ENCODE results near the gene LAMA5. TPM values are rescaled to one million over a fixed set of nuclear protein-coding genes. Genes with fewer than 3 reads are reported as not detected.
A peak's percentile ranks its signal among the peaks of the same experiment; 100 is the strongest.
"Not testable (repeated sequence)": the region's sequence is repeated elsewhere in the genome, so short reads cannot be mapped to it uniquely, and the experiment has no call there.

Gene LAMA5
- total RNA-seq, 2 experiments from 2014 or later: 0.40 to 0.63 TPM

GRCh38 chr20:62381842-62382241, 14.7 kb upstream of the LAMA5 start:
- H3K27ac Mint-ChIP-seq: peak overlapping the region; percentile 45
- DNase-seq (no peak), ATAC-seq (no peak)
- peaks cover 27% of the 10 kb centered on the region for H3K4me1 Mint-ChIP-seq (ENCODE audit: low read depth)
- ChIA-PET POLR2A (no interaction called here), CTCF (interaction anchor here (0.9 to 2.3 kb wide), 4 partner anchors 80 to 414 kb away, joined by 3 to 31 read pairs (median 4); partner anchors contain the start of genes ADRM1 and MRGBP)
- peaks cover 21% of the 10 kb centered on the region for H3K36me3 Mint-ChIP-seq (ENCODE audit: low read depth)
- H3K9me3 Mint-ChIP-seq (ENCODE audit: insufficient read depth): no peaks in the 10 kb centered on the region
- H3K4me3 Mint-ChIP-seq: no peak overlapping the region
- no peaks in the 10 kb centered on the region for H3K27me3 Mint-ChIP-seq (ENCODE audit: low read depth)

GRCh38 chr20:62381202-62381797, 14.2 kb upstream of the LAMA5 start:
- CTCF ChIA-PET: interaction anchor here (1.4 kb wide), 1 partner anchor 84 kb away, joined by 4 read pairs; no protein-coding TSS in a partner anchor
- ATAC-seq (no peak), DNase-seq (no peak)
- POLR2A ChIA-PET: no interaction called here
- Mint-ChIP-seq H3K4me1 (ENCODE audit: low read depth) (peaks cover 27% of the 10 kb centered on the region), H3K9me3 (ENCODE audit: insufficient read depth) (no peaks in the 10 kb centered on the region), H3K27ac (no peak overlapping the region), H3K4me3 (no peak overlapping the region), H3K36me3 (ENCODE audit: low read depth) (peaks cover 21% of the 10 kb centered on the region), H3K27me3 (ENCODE audit: low read depth) (no peaks in the 10 kb centered on the region)

GRCh38 chr20:62378215-62378614, 11.1 kb upstream of the LAMA5 start:
- POLR2A ChIA-PET: no interaction called here
- DNase-seq (no peak), ATAC-seq (no peak)
- H3K9me3 Mint-ChIP-seq (ENCODE audit: insufficient read depth): no peaks in the 10 kb centered on the region
- no peak overlapping the region for H3K27ac Mint-ChIP-seq
- no peak overlapping the region for H3K4me3 Mint-ChIP-seq
- H3K36me3 Mint-ChIP-seq (ENCODE audit: low read depth): peaks cover 11% of the 10 kb centered on the region
- no peaks in the 10 kb centered on the region for H3K27me3 Mint-ChIP-seq (ENCODE audit: low read depth)
- CTCF ChIA-PET: no interaction called here
- H3K4me1 Mint-ChIP-seq (ENCODE audit: low read depth): peaks cover 5% of the 10 kb centered on the region

- Mint-ChIP-seq H3K36me3 (ENCODE audit: low read depth) (peaks cover 8% of the 10 kb centered on the region), H3K27ac (no peak overlapping the region), H3K27me3 (ENCODE audit: low read depth) (no peaks in the 10 kb centered on the region), H3K9me3 (ENCODE audit: insufficient read depth) (no peaks in the 10 kb centered on the region), H3K4me3 (no peak overlapping the region), H3K4me1 (ENCODE audit: low read depth) (peaks cover 2% of the 10 kb centered on the region)
- ChIA-PET CTCF (no interaction called here), POLR2A (no interaction called here)
- DNase-seq (no peak), ATAC-seq (no peak)
Observed at GRCh38 chr20:62377615-62378178, 10.6 kb upstream of the LAMA5 start.

GRCh38 chr20:62377064-62377461, 10.0 kb upstream of the LAMA5 start:
- ChIA-PET POLR2A (no interaction called here), CTCF (no interaction called here)
- no peak overlapping the region for H3K27ac Mint-ChIP-seq
- no peaks in the 10 kb centered on the region for H3K27me3 Mint-ChIP-seq (ENCODE audit: low read depth)
- H3K9me3 Mint-ChIP-seq (ENCODE audit: insufficient read depth): no peaks in the 10 kb centered on the region
- no peak for ATAC-seq
- no peaks in the 10 kb centered on the region for H3K4me1 Mint-ChIP-seq (ENCODE audit: low read depth)
- H3K4me3 Mint-ChIP-seq: no peak overlapping the region
- DNase-seq: no peak
- peaks cover 4% of the 10 kb centered on the region for H3K36me3 Mint-ChIP-seq (ENCODE audit: low read depth)

- no peak overlapping the region for H3K4me3 Mint-ChIP-seq
Observed at GRCh38 chr20:62376112-62377063, 9.3 kb upstream of the LAMA5 start.

GRCh38 chr20:62374331-62375152, 7.4 kb upstream of the LAMA5 start:
- CTCF ChIA-PET: interaction anchor here (1.2 kb wide), 1 partner anchor 73 kb away, joined by 6 read pairs; no protein-coding TSS in a partner anchor
- no peak overlapping the region for H3K27ac Mint-ChIP-seq

More at GRCh38 chr20:62376112-62377063, 9.3 kb upstream of the LAMA5 start:
- Mint-ChIP-seq H3K27ac (no peak overlapping the region), H3K4me1 (ENCODE audit: low read depth) (no peaks in the 10 kb centered on the region), H3K36me3 (ENCODE audit: low read depth) (no peaks in the 10 kb centered on the region), H3K9me3 (ENCODE audit: insufficient read depth) (no peaks in the 10 kb centered on the region), H3K27me3 (ENCODE audit: low read depth) (no peaks in the 10 kb centered on the region)
- no peak for DNase-seq
- ATAC-seq: no peak
- POLR2A ChIA-PET: no interaction called here
- CTCF ChIA-PET: interaction anchor here (1.5 kb wide), 1 partner anchor 74 kb away, joined by 6 read pairs; the partner anchor contains the start of gene ADRM1

GRCh38 chr20:62373631-62374179, 6.6 kb upstream of the LAMA5 start:
- H3K4me1 Mint-ChIP-seq (ENCODE audit: low read depth); H3K27me3 Mint-ChIP-seq (ENCODE audit: low read depth); H3K36me3 Mint-ChIP-seq (ENCODE audit: low read depth); CTCF ChIA-PET; ATAC-seq; H3K4me3 Mint-ChIP-seq; DNase-seq; H3K9me3 Mint-ChIP-seq (ENCODE audit: insufficient read depth); POLR2A ChIA-PET; H3K27ac Mint-ChIP-seq: not testable (repeated sequence)

More at GRCh38 chr20:62374331-62375152, 7.4 kb upstream of the LAMA5 start:
- no peaks in the 10 kb centered on the region for H3K9me3 Mint-ChIP-seq (ENCODE audit: insufficient read depth)
- no peaks in the 10 kb centered on the region for H3K4me1 Mint-ChIP-seq (ENCODE audit: low read depth)
- H3K36me3 Mint-ChIP-seq (ENCODE audit: low read depth): no peaks in the 10 kb centered on the region
- H3K4me3 Mint-ChIP-seq: no peak overlapping the region
- peaks cover under 1% of the 10 kb centered on the region for H3K27me3 Mint-ChIP-seq (ENCODE audit: low read depth)
- ATAC-seq: no peak
- POLR2A ChIA-PET: no interaction called here
- DNase-seq: no peak

- CTCF ChIA-PET: no interaction called here
Observed at GRCh38 chr20:62372042-62372993, 5.2 kb upstream of the LAMA5 start.

GRCh38 chr20:62371588-62372041, 4.5 kb upstream of the LAMA5 start:
- Mint-ChIP-seq H3K27me3 (ENCODE audit: low read depth) (peaks cover 11% of the 10 kb centered on the region), H3K36me3 (ENCODE audit: low read depth) (no peaks in the 10 kb centered on the region), H3K9me3 (ENCODE audit: insufficient read depth) (no peaks in the 10 kb centered on the region), H3K27ac (no peak overlapping the region), H3K4me3 (no peak overlapping the region), H3K4me1 (ENCODE audit: low read depth) (peaks cover 2% of the 10 kb centered on the region)
- ATAC-seq (no peak), DNase-seq (no peak)
- ChIA-PET CTCF (no interaction called here), POLR2A (no interaction called here)

More at GRCh38 chr20:62372042-62372993, 5.2 kb upstream of the LAMA5 start:
- H3K36me3 Mint-ChIP-seq (ENCODE audit: low read depth): no peaks in the 10 kb centered on the region
- peaks cover 2% of the 10 kb centered on the region for H3K4me1 Mint-ChIP-seq (ENCODE audit: low read depth)
- H3K4me3 Mint-ChIP-seq: no peak overlapping the region
- H3K9me3 Mint-ChIP-seq (ENCODE audit: insufficient read depth): no peaks in the 10 kb centered on the region
- peaks cover 11% of the 10 kb centered on the region for H3K27me3 Mint-ChIP-seq (ENCODE audit: low read depth)
- POLR2A ChIA-PET: no interaction called here
- H3K27ac Mint-ChIP-seq: no peak overlapping the region
- no peak for ATAC-seq
- no peak for DNase-seq

Data from activated CD8-positive, alpha-beta T cell treated with anti-CD3 and anti-CD28 coated beads, Interleukin-2, amount 10 ng/mL, durations not matched to agents 7 days and 5 days (primary cell).